ENCODE data around the gene SAT1.
"Not testable (repeated sequence)": the region's sequence is repeated elsewhere in the genome, so short reads cannot be mapped to it uniquely, and the experiment has no call there.

SAT1 gene

DNA sequence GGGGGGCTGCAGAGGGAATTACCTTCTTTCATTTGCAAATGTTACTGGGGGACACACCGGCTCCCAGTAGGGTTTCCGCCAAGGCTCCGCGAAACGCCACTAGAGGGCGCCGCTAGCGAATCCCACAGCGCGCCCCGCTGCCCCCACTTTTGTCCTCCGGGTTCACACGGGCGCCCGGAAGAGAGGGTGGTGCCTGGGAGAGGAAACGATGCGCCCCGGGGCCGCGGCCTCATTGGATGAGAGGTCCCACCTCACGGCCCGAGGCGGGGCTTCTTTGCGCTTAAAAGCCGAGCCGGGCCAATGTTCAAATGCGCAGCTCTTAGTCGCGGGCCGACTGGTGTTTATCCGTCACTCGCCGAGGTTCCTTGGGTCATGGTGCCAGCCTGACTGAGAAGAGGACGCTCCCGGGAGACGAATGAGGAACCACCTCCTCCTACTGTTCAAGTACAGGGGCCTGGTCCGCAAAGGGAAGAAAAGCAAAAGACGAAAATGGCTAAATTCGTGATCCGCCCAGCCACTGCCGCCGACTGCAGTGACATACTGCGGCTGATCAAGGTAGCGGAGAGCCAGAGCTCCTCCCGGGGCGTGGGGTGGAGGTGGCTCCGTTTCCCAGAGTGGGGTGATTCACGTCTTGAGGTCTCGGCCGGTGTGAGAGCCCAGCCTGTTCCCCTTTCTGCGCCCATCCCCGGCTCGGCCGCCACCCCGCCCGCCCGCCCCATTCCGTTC is at the start of gene SAT1:
SAT1 (plus strand) TSS at position 311 of the 726 bp plus-strand sequence; CDS start at position 490, 179 bp downstream.
- peak; percentile 67 for DNase-seq (ENCODE audit: low spot score)

DNA sequence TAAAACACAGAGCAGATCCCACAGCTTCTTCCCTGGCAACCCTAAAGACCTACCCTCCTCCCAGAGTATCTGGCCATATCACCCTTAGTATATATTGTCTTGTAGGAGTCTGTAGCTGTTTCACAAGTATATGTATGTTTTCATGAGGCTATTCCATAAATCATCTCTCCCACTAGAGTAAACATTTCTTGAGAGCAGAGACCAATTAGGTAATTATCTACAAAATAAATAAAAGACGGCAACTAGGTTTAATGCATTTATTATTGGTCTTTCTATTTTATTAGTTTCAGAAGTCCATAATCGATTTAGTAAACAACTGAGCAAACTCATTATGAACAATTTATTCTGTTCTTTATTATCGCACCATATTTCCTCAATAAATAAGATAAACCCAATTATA is 46.9 kb upstream of the SAT1 start:
- no peak for DNase-seq (ENCODE audit: low spot score)

DNA sequence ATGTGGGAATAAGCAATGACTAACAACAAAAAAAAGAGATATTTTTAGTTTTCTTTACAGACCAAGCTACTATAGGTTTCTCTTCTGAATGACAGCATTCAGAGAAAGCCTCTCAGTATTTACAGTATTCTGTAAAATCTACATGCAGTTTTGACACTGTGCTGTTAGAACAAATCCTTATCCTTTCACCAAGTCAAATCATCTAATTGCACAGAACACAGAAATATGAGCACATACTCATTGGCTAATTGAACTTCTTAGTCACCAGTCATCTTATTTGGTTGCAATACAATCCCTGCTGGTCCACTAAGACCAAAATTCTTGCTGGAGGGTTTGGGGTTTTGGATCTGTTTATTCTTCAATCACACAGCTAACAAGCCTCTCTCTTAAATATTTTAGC is 45.6 kb upstream of the SAT1 start:
- DNase-seq (ENCODE audit: low spot score), result no peak

DNA sequence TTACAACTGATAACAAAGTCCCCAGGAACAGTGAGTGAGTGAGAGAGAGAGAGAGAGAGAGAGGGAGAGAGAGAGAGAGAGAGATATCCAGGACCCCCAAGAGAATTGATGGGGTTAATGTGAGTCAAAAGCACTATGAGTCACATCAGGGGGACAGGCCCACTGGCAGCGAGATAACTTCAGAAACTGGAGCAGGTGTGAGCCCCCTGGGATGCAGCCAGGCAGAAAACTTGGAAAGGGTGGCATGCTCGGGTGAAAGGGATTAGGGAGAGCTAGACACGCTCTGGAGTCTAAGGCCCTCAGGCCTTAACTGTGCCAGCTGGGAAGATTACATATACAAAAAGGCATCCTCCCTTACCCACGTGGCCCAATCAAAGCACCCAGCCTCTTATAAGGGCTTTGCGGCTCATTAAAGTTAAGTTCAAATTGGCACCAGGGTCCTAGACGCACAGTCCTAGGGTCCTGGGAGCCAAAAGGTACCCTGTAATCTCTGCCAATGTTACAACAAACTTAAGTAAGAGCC is 40.7 kb upstream of the SAT1 start:
- DNase-seq (ENCODE audit: low spot score), result peak; percentile 19

DNA sequence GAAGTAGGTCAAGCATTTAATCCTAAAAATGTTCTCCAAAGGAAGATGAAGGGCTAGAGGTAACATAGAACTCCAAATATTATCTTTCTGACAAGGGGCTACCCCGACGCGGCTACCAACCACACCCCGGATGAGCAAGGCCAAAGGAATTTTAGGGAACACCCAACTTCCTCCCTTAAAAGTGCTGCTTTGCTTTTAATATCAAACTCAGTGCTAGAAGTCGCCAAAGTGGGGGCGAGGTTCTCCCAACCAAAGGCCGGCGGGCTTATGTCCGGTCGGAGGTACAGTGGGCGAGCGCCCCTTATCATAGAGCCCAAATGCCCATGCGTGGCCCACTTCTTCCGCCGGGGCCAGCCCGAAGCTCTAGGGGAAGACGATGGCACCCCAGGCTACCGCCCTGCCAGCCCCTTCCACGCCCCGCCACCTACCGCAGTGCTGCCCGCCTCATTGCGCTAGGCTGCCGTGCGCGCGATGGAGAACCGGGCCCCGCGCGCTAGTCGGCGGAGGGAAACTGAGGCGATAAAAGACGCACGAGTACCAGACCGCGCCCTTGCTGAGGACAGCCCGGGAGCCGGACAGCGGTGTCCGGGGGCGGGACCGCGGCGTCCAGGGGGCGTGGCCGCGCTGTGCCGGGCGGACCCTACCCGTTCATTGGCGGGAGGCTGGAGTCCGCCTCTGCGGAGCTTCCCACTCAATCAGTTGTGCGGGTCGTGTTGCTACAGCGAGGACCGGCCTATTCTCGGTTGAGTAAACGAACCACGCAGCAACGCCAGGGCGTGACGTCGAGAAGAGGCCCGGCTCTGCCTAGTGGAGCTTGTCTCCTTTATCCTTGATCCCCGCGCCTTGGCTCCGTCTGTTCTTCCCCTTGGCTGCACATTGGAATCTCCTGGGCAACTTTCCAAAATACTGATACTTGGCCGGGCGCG is 40.0 kb upstream of the SAT1 start, which contains the start of gene ACOT9:
ACOT9 (minus strand) TSS at position 580 of the 926 bp plus-strand sequence; CDS start at position 448, 132 bp downstream.
- peak; percentile 74 for DNase-seq (ENCODE audit: low spot score)

DNA sequence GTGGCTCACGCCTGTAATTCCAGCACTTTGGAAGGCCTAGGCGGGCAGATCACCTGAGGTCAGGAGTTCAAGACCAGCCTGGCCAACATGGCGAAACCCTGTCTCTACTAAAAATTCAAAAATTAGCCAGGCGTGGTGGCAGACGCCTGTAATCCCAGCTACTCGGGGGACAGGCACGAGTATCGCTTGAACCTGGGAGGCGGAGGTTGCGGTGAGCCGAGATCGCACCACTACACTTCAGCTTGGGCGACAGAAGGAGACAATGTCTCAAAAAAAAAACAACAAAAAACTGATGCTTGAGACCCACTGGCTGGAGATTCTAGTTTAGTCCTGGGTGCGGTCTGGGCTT is 39.4 kb upstream of the SAT1 start:
- not testable (repeated sequence) for DNase-seq (ENCODE audit: low spot score)

DNA sequence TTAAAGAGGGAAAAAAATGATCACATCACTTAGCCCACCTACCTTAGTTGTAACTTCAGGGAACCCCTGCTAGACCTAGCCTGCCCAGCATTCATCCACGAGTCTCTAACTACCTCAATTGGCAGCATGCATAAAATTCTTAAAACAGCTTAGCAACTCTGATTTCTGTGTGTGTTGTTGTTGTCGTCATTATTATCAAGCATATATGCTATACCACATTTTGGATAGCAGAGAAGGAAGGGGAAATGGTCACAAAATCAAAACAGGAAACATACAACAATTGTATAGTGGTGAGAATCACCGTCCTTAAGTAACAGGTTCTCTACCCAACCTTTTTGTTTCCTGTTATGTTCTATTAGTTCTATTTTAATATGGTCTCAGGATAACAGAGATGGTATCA is 37.2 kb upstream of the SAT1 start:
- no peak for DNase-seq (ENCODE audit: low spot score)

DNA sequence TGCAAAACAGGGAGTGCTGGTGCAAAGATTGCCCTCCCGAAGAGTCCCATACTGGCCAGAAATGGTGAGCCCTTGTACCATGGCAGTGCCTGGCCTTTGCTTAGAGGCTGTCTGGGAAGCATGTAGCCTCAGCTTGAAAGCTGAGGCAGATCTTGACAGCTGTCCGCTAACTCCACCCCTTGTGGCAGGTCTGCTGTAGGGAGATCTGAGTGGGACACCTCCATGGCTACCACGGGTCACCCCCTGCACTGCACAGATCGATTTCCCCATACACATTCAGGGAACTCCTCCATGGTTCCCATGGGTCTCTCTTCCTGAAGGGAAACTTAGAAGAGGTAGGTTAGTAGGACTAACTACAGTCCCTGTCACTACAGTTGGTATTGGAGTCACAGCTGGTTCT is 33.8 kb upstream of the SAT1 start:
- no peak for DNase-seq (ENCODE audit: low spot score)

DNA sequence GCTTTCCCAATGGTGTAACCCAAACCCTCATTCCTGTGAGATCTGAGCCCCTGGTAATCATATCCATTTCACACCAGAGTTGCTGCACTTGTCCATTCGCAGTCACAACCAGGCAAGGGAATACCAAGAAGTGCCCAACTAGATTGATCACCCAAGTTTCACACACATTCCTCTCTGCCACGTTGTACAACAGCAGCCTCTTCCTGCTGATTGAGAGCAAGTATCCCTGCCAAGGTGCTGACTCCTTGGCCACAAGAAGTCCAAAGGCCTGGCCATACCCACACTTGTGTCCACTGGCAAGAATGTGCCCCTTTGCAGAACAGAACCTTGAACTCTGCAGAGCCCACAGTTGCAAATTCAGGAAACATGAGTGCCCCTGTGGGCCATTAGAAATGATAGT is 33.4 kb upstream of the SAT1 start:
- no peak for DNase-seq (ENCODE audit: low spot score)

DNA sequence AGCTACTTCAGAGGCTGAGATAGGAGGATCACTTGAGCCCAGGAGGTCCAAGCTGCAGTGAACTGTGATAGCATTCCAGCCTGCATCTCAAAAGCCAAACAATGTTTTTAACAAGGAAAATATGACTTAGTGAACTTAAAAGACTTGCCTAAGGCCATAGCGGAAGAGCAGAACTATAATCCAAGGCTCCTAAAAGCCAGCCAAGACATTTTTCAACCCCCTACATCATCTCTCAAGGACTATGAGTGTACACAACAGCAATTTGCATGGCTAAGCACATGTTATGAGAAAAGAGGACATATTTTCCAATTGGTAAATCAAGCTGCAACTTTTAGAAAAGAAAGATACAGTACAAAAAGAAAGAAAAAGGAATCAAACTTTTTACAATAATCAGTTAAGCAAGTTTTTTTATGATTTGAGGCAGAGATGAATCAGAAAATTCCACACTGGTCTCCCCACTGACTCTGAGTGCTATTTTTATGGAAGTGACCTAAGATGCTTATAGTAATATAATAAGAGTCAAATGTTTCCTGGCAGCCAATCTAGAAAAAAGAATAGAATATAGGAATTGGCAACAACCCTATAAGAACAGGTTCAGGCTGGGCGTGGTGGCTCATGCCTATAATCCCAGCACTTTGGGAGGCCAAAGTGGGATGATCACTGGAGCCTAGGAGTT is 30.1 kb upstream of the SAT1 start:
- no peak for DNase-seq (ENCODE audit: low spot score)

DNA sequence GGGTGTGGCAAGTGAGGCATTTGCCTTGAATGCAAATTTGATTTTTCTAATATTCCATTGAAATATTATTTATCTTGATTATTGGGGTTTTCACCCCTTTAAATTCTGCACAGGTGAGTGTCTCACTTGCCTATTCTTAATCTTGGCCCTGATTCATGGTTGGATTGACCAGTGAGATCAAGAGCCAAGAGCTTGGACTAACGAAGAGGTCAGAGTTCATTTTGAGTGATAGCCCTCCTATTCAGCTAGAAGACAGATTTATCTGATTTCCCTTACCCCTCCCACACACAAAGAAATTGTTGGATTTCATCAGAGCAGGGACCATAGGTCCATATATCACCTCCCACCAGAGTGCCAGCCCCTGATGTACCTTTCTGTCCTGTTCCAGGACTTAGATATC is 28.3 kb upstream of the SAT1 start:
- DNase-seq (ENCODE audit: low spot score), result no peak

DNA sequence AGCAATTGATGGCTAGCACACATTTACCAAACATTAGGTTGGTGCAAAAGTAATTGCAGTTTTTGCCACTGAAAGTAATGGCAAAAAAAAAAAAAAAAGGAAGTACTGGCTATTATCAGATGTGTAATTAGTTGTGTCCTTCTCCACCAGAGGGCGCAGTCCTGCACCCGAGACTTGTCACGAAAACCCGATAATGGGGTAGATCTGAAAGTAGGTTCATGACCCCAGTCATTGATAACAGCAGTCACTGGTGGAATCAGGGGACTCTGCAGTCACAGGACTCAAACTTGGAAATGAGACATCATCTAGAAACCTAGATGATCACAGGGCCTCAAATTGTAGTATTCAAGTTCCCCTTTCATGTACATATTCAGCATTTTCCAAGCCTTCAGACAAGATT is 26.8 kb upstream of the SAT1 start:
- DNase-seq (ENCODE audit: low spot score), result no peak

DNA sequence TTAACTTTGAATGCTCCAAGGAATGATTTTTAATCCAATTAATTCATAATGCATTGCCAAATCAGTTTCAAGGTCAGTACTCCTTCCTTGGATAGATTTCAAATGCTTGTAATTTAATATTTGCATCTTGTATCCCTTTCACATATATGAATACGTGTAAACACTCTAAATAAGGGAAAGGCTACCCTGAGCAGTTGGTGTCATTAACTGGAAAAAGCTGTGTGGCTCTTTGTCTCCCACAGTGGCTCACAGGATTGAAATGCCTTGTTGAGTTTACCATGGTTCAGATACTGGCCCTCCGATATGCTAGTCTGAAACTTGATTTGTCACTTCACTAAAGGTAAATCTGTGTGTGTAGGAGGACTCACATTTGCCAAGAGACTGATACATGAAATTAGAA is 23.2 kb upstream of the SAT1 start:
- no peak for DNase-seq (ENCODE audit: low spot score)

DNA sequence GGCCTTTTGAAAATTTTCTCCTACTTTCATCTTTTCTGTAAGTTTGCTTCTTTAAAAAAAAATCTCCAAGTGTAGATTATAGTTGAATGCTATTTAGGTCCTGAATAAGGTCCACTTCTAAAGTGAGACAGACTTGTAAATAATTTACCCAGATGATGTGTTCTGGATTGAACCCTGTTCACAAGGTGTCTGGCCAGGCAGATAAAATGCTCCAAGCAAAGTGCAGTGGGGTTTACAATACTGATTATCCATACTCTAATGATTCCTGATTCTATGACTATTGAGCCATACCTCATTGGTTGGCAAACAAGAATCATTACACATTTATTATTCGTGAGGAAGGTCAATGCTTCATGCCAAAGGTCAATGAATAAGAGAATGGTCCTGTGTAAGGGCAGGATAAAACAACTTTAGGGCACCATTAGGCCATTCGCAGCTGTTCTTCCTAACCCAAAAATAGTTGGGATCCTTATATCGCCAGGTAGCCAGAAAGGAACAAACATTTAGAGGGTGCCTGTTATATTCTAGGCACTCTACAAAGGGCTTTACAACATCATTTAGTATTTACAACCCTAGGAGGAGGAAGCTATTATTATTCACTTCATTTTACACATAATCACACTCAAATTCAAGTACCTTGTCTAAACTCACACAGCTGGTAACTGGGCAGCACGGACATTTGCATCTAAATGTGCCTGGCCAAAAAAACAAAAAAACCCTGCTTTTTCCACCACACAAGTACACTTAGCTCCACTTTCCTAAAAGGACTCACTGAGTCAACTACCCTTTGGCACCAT is 18.6 kb upstream of the SAT1 start:
- no peak for DNase-seq (ENCODE audit: low spot score)

DNA sequence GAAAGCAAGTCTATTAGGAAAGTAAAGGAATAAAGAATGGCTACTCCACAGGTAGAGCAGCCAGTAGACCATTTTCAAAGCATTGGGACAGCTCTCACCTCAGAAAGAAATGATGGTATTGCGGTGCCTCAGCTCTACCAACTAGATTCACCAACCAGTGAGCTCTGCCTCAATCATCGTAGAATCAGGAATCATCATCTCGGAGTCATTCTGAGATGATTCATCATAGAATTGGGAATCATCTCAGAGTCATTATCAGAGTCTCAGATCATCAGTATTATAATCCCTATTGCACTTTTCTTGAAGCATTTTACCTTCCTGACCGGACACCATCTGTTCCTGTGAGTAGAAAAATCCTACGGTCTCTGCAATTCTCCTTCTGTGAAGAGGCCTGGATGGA is 17.5 kb upstream of the SAT1 start:
- DNase-seq (ENCODE audit: low spot score), result no peak

DNA sequence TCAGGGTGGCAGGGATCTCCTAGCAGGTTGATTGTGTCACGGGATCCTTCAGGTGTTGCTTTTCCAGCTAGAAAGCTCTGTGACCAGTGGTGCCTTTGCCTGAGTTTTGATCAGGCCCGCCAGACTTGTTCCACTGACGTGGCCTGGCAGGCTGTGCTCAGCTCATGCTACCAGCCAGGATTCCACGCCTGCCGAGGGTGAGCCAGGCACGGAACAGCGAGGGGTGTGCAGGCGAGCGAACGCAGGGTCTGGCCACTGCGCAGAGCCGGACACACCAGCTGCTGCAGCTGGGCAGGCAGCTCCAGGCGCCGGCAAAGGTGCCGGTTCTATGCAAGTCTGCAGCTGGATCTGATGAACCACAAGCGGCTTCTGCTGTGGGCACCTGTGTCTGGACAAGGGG is 17.1 kb upstream of the SAT1 start:
- DNase-seq (ENCODE audit: low spot score), result no peak

DNA sequence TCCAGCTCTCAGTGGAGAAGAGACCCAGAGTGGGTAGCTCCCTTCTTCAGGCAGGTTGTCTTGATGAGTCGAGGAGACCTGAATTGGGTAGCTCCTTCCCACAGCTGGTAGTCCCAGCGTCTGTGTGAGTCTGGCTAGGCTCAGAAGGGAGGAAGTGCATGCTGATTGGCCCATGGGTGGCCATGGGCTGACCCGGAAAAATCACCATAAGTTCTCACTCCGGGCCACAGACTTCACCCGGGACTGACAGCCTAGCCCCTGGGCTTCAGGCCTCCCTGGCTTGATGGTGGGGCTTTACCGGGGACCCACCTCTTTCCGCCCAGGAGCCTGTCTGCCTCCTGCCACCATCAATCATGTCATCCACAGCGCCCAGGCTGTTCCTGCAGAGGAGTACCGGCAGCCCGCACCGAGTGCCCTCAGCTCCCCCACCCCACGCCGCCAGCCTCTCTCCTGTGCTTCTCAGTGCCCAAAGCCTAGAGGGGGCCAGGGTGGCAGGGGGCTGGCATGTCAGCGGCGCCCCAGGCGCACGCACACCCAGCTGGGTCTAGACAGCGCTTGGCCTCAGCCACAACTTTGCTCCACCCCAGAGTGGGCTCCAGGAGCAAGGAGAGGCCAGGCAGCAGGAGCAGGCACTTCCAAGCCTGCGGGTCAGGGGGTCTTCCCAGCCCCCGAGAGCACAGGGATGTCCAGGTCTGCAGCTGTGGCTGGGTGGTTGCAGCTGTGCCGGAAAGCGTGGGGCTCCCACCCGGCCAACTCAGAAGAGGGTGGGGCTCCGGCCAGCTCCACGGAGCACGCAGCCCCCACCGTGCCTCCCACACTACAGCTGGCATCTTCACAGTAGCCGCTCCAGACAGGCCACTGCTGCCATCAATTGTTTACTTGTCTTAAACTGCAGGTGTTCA is 16.1 kb upstream of the SAT1 start:
- no peak for DNase-seq (ENCODE audit: low spot score)

DNA sequence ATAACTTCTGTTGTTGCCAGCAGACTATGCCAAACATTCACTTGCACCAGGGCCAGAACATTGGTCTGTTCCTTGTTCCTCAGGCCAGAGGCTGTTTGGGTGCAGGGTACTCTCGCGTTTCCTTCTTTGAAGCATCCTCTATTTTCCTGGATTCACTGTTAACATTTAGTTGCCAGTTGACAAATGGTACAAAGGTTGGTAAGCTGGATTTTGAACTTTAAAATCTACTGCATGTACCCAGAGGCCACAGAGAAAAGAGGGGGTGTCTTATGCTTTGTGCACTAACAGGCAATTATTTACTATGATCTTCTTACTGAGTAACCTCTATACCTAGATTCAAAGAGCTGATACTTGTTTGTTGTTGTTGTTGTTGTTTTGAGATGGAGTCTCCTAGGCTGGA is 12.8 kb upstream of the SAT1 start:
- no peak for DNase-seq (ENCODE audit: low spot score)

DNA sequence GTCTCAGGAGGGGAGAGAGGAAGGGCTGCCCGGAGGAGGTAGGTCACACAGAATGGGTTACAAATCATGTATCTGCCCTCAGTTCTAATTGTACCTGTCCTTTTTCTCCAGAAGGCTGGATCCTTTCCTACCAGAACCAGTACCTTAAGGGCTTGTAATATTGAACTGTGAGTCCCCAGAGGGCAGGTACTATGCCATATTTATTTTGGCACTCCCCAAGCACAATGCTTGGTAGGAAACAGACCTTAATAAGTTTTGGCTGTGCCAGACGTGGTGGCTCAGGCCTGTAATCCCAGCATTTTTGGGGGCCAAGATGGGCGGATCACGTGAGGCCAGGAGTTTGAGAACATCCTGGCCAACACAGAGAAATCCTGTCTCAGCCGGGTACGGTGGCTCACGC is 11.9 kb upstream of the SAT1 start:
- not testable (repeated sequence) for DNase-seq (ENCODE audit: low spot score)

DNA sequence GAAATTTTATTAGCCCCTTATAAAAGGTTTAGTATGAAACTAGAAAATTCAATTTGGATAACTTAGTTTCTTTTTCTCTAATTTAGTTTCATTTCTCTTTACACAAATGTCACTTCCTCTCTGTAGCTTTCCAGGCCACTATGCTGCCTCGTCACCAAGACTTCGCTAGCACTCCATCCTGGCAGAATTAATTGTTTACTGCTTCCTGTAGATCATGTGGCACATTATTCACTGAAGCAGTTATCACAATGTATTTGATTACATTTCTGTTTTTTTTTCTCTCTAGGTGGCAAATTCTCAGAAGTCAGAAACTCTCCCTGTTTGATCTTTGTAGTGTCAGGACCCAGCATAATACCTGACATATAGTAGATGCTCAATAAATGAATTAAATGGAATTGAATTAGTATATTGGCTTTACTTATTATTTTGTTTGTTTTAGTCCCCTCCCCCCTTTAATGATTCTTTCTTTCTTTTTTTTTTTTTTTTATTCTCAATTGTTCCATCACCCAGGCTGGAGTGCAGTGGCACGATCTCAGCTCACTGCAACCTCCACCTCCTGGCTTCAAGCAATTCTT is 9.3 kb upstream of the SAT1 start:
- no peak for DNase-seq (ENCODE audit: low spot score)

Measured in HuH-7.5 (cell line).